GM12892 (cell line): ENCODE results near the gene TBCE.

Source experiments
- DNase-seq: peaks from one replicate; pipeline ENCODE4 v3.0.0; 2011; ENCODE audit not compliant: insufficient read length
- FAIRE-seq: peaks from 2 replicates; lab custom pipeline; 2011; peaks lifted over from hg19 to GRCh38; lab: Jason Lieb, UNC
- POLR2A ChIP-seq: IDR thresholded peaks from 2 replicates; pipeline ENCODE4 v1.6.1; 2011; ENCODE audit warnings: low read depth, low read length, control low read depth
- POLR2AphosphoS5 ChIP-seq: IDR thresholded peaks from 2 replicates; pipeline ENCODE4 v1.6.1; 2011; ENCODE audit warnings: low read depth, low read length, control low read depth
- TAF1 ChIP-seq: IDR thresholded peaks from 2 replicates; pipeline ENCODE4 v1.6.1; 2011; ENCODE audit warnings: low read depth, mild to moderate bottlenecking, control low read depth, low read length, borderline replicate concordance

The TBCE gene

DNA sequence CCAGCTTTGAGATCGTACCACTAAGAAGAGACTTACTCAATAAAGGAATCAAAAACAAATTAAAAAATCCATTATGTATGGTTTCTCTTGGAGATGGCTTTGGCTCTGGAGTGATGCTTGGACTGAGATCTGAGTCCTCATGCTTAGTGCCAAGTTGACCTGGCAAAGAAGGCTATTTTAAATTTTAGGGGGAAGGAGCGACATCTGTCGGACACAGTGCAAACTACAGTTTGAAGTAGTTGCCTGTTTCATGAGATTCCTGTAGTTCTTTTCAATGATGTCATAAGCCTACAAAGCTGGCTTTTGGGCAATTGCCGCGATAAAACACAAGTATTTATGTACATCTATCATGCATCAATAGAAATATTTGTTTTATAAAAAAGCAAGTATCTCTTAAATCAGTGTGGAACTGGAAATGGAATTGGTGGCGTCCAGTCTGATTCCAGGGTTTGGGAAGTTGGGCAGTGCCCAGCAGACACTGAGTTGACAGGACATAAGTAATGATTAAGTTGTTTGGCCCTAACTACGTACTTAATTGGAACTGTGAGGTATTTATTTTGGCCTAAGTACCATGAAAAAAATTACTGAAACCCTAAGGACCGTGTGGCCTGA is 50.0 kb downstream of the TBCE start:
- DNase-seq (peak; percentile 29), FAIRE-seq (peak; percentile 89)
- TF ChIP-seq POLR2AphosphoS5, result no peak
- no peak for TF ChIP-seq POLR2A
- TF ChIP-seq TAF1, result no peak

DNA sequence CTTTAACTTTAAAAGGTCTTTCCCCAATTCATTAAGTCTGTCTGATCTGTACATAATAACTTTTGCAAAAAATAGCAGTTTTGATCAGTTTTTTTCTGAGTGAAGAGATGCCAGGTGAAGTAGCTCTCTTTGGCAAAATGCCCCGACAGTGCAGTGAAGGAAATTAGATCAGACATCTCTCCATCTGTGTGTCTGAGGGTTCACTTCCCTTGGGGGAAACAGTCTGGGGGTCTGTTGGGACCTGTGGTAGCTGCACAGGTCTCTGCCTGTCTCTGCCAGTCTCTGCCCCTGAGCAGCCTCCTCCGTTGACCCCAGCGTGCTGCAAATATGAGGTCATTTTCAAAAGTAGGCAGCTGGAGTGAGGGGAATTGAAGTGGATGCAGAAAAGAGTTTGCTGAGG is 54.5 kb downstream of the TBCE start:
- DNase-seq (no peak), FAIRE-seq (no peak)
- TF ChIP-seq TAF1, result no peak
- TF ChIP-seq POLR2AphosphoS5, result no peak
- no peak for TF ChIP-seq POLR2A

DNA sequence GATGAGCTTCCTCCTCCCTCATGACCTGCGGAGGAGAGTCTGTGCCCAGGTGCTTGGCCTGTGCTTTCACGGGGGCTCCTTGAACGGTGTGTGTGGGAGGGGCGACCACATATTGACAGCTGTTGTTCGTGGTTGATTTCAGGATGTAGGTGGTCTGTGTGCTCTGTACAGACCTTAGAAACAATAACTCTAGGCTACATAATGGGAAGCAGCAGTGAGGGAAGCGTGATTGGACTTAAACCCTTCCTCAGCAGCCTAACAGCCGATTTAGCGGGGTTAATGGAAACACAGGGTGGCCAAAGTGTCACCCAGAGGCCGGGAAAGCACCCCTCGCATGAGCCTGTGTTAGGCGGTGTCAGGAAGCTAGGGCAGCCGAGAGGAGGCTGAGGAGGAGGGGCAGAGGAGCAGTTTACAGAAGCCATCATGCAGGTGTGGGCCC is 56.0 kb downstream of the TBCE start:
- FAIRE-seq (no peak), DNase-seq (peak; percentile 24)
- TF ChIP-seq POLR2A, result no peak
- TF ChIP-seq POLR2AphosphoS5, result no peak
- no peak for TF ChIP-seq TAF1

DNA sequence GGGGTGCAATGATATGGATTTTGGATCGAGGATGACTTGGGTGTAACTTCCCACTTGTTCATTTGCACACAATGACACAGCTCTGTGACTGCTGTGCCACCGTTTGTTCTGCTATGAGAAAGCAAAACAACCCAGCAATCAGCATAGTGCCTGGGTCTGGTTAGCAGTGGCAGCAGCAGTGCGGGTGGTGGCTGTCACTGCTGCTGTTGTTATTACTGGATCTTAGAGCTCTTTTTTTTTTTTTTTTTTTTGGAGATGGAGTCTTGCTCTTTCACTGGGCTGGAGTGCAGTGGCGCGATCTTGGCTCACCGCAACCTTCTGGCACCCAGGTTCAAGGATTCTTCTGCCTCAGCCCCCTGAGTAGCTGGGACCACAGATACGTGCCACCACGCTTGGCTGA is 56.9 kb downstream of the TBCE start:
- DNase-seq (no peak), FAIRE-seq (no peak)
- TF ChIP-seq TAF1 (no peak), POLR2A (no peak), POLR2AphosphoS5 (no peak)

DNA sequence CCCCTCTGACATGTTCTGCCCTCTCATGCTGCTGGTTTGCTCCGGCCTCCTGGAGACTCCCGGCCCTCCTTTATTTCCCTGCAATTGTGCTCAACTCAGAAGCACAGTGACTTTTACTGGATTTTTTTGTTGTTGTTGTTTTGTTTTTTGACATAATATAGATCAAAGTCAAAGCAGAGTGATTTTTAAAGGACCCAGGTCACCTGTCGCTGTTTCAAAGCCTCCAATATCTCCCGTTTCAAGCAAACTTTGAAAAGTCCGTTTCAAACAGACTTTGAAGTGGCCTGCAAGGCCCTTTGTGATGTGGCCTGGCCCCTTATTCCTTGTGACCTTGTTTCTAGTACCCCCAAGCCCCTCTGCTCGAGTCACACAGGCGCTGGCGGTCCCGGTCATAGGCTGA is 58.1 kb downstream of the TBCE start:
- TF ChIP-seq POLR2AphosphoS5, result no peak
- no peak for TF ChIP-seq TAF1
- TF ChIP-seq POLR2A, result no peak
- no peak for FAIRE-seq
- DNase-seq, result no peak

DNA sequence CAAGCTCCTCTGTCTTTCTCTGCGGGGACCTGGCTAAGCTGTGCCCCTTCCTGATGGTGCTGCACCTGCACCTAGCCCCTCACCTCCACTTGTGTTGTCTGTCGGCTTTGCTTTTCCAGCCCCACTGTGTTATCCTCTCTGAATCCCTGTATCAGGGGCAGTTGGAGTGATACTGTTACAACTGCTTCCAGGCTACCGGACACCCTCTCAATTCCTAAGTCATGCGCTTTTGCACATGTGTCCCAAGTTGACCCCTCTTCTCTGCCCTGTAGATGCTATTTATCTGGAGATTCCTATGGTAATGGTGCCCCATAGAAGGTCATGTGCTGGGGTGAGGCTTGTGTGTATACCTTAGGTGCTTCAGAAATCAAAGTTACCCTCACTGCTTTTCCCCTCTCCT is 58.9 kb downstream of the TBCE start:
- no peak for TF ChIP-seq POLR2AphosphoS5
- no peak for TF ChIP-seq POLR2A
- no peak for TF ChIP-seq TAF1
- FAIRE-seq (no peak), DNase-seq (no peak)

DNA sequence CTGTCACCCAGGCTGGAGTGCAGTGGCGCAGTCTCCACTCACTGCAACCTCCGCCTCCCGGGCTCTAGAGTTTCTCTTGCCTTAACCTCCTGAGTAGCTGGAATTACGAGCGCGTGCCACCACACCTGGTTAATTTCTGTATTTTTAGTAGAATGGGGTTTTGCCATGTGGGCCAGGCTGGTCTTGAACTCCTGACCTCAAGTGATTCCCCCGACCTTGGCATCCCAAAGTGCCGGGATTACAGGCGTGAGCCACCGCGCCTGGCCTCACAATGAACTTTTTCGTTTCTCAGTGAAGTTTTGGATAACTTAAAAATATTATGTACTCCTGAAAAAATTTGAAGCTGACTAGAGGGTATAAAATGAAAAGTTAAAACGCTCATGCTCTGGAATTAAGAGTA is 59.5 kb downstream of the TBCE start:
- DNase-seq, result no peak
- no peak for TF ChIP-seq TAF1
- TF ChIP-seq POLR2A, result no peak
- TF ChIP-seq POLR2AphosphoS5, result no peak
- FAIRE-seq, result no peak

DNA sequence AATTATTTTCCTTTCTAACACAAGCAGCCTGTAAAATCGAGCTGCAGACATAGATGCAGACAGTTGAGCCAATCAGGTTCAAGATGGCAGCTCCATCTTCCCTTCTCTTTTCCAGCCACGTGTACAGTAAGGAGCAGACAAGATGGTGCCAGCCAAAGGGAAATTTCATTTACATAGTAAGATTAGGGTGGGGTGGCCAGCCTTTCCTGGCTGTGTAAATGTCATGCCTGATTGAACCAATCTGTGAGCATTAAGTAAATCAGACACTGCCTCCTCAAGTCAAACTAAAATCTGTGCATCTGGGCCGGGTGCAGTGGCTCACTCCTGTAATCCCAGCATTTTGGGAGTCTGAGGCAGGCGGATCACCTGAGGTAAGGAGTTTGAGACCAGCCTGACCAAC is 60.2 kb downstream of the TBCE start:
- DNase-seq, result no peak
- TF ChIP-seq POLR2A, result no peak
- no peak for TF ChIP-seq POLR2AphosphoS5
- no peak for TF ChIP-seq TAF1
- no peak for FAIRE-seq

DNA sequence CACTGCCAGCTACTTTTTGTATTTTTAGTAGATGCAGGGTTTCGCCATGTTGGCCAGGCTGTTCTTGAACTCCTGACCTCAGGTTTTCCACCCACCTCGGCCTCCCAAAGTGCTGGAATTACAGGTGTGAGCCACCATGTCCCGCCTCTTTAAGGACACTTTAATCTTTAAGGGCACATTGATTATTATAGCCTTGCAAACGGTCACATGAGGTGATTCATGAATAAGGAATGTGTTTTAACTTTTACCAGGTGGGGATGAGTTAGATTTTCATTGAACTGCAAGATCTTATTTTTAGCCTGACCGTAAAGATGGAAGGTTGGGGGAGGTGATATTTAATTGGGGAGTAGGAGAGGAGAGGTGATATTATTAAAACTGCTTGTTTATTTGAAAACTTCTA is 61.9 kb downstream of the TBCE start:
- no peak for TF ChIP-seq POLR2AphosphoS5
- TF ChIP-seq TAF1, result no peak
- no peak for TF ChIP-seq POLR2A
- no peak for FAIRE-seq
- no peak for DNase-seq

DNA sequence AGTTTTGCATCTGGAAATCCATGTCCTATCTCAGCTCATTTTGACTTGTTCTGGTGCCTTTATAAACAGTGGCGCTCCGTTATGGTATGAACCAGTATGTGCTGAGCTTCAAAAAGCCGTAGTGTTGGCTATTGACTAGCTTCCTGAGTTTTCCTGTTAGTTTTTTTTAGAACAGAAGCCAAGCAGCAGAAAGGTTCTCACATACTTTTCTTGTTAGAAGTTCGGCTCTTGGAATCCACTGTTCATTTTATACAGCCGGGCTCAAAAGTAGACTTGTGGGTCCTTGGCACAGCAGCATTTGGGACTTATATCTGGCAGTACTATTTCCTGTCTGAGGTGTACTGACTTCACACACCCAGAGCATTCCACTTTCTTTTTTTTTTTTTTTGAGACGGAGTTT is 63.8 kb downstream of the TBCE start:
- DNase-seq, result no peak
- FAIRE-seq, result no peak
- TF ChIP-seq POLR2AphosphoS5 (no peak), POLR2A (no peak), TAF1 (no peak)

DNA sequence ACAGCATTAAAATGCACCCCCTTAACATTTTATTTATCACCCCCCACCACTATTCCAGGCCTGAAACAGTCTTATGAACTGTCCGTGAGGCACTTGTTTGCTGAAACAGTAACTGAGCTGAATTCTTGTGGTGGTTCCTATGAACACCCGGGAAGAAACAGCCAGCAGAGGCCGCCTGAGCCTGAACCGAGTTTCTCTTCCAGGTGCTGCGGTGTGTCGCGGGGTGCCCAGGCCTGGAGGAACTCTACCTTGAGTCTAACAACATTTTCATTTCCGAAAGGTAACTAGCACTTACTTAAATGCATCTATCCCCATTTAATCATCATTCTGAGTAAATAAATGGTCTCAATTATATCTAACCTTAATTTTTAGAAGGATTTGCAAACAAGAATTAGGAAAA is 66.8 kb downstream of the TBCE start:
- DNase-seq (no peak), FAIRE-seq (no peak)
- TF ChIP-seq POLR2A (no peak), TAF1 (no peak), POLR2AphosphoS5 (no peak)

DNA sequence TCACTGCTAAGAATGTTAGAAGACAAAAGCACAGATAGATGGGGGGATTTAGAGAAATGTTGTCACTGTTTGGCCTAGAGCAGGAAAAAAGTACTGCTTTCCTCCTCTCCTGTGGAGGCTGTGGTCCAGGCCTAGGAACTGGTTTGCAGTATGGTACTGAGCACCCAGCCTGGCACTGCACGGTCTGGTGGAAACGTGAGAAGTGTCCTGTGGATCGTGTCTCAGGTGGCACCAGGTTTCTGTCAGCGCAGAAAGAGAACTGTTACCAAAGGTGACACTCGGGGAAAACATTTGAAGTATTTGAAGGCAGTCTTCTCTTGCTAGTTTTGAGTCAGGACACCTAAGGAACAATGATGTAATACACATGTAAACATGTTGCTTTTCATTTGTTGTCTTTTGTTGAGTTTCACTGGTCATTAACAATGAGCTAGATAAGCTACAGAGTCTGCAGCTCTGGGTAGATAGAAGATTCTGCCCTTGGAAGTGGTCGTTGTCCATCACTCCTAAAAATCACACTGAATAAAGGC is 74.0 kb downstream of the TBCE start:
- no peak for DNase-seq
- TF ChIP-seq POLR2A, result no peak
- TF ChIP-seq POLR2AphosphoS5, result no peak
- no peak for TF ChIP-seq TAF1
- FAIRE-seq, result no peak
